ENCODE measurements around the gene GSG1. TPM values are rescaled to one million over a fixed set of nuclear protein-coding genes. Genes with fewer than 3 reads are reported as not detected.

Gene GSG1
- total RNA-seq, result not detected
- long read RNA-seq, result 0 reads

DNA sequence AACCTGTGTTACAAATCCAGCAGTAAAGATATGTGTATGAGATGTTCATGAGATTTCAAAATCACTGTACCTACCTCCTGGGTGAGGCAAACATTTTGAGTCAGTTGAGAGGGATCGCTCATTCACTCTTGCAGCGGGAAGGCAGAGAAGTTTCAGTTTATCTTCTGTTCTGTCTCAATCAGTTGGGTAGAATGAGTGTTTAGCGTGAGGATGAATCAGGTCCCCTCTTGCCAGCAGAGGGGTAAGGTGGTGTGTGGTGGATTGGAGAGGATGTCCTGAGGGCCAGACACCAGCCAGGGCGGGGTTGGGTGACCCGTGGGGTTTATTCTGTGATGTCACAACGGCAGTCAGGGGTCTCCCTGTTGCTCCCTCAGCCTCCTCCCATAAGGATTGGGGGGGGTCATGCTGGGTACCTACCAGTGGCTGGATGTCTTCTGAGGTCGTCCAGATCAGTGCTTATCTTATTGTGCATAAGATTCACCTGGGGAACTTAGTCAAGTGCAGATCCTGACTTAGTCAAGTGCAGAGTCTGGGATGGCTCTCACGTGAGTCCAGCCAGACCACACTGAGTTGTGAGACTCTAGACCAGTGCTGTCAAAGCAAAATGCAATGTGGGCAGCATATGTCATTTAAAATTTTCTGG, at the start of gene GSG1:
GSG1 (minus strand) TSS at position 277 of the 643 bp plus-strand sequence; CDS start at position 122, 155 bp downstream.
- Histone ChIP-seq H3K4me1 (peaks cover 36% of the 10 kb centered on the region), H3K4me3 (no peak within 1 kb of the TSS), H3K27ac (replicated peaks) (peak within 1 kb of the TSS; percentile 93), H3K9me3 (replicated peaks) (peaks cover 6% of the 10 kb centered on the region), H3K27me3 (ENCODE audit: low read depth) (no peaks in the 10 kb centered on the region), H3K36me3 (no peaks in the 10 kb centered on the region)
- DNase-seq, result no peak
- intact Hi-C loops (cut with micrococcal nuclease), result loop anchor here (5.0 kb wide), 1 partner anchor 99 kb away; no protein-coding TSS in a partner anchor
- TF ChIP-seq, protein P1, sequence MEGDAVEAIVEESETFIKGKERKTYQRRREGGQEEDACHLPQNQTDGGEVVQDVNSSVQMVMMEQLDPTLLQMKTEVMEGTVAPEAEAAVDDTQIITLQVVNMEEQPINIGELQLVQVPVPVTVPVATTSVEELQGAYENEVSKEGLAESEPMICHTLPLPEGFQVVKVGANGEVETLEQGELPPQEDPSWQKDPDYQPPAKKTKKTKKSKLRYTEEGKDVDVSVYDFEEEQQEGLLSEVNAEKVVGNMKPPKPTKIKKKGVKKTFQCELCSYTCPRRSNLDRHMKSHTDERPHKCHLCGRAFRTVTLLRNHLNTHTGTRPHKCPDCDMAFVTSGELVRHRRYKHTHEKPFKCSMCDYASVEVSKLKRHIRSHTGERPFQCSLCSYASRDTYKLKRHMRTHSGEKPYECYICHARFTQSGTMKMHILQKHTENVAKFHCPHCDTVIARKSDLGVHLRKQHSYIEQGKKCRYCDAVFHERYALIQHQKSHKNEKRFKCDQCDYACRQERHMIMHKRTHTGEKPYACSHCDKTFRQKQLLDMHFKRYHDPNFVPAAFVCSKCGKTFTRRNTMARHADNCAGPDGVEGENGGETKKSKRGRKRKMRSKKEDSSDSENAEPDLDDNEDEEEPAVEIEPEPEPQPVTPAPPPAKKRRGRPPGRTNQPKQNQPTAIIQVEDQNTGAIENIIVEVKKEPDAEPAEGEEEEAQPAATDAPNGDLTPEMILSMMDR (IDR thresholded peaks at IDR 0.05; ENCODE audit: borderline replicate concordance), result no peak

DNA sequence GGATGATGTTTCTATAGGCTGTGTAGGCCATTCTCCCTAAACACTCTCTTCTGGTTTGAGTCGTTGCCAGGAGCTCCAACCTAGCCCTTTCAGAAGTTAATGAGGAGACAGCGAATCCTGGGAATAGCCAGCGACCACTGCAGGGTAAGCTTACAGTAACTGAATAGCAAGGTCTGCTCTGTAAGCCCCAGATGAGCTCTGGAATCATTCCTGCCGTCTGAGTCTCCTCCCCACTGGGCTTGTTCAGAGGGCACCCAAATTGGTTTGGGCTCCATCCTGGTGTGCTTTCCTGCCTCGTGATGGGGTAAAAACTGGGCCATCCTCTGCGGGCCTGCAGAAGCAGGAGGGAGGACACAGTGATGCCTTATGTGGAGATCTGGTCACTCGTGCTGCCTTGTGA, 49.7 kb upstream of the GSG1 start:
- no peak overlapping the region for H3K4me3 ChIP-seq
- H3K4me1 ChIP-seq, result peaks cover 35% of the 10 kb centered on the region
- no peak for DNase-seq
- no peaks in the 10 kb centered on the region for H3K27me3 ChIP-seq (ENCODE audit: low read depth)
- intact Hi-C loops (cut with micrococcal nuclease), result no loop called here
- H3K27ac ChIP-seq (replicated peaks), result peak overlapping the region; percentile 63
- H3K36me3 ChIP-seq, result no peaks in the 10 kb centered on the region
- TF ChIP-seq, protein P1 (IDR thresholded peaks at IDR 0.05; ENCODE audit: borderline replicate concordance), result no peak
- peaks cover 6% of the 10 kb centered on the region for H3K9me3 ChIP-seq (replicated peaks)

DNA sequence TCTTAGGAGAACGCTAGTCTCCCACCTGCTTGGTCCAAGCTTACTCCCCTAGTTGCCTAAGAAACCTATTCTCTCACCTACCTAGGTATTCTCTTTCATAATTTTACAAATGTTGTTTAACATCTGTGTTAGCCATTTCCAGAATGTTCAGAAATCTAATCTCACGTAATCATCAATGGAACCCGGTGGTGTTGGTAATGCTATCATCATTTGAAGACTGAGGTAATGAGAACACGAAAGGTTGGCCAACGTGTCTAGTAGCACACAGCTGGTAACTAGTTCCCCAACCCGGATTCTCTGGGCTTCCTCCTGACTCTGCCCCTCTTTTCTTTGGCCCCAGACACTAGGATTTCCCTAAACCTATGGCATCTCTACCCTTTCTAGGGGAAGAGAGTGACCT, 49.3 kb upstream of the GSG1 start:
- peaks cover 6% of the 10 kb centered on the region for H3K9me3 ChIP-seq (replicated peaks)
- peaks cover 39% of the 10 kb centered on the region for H3K4me1 ChIP-seq
- no peak for DNase-seq
- intact Hi-C loops (cut with micrococcal nuclease), result no loop called here
- peak overlapping the region; percentile 63 for H3K27ac ChIP-seq (replicated peaks)
- H3K27me3 ChIP-seq (ENCODE audit: low read depth), result no peaks in the 10 kb centered on the region
- TF ChIP-seq, protein P1 (IDR thresholded peaks at IDR 0.05; ENCODE audit: borderline replicate concordance), result no peak
- H3K36me3 ChIP-seq, result no peaks in the 10 kb centered on the region
- no peak overlapping the region for H3K4me3 ChIP-seq

DNA sequence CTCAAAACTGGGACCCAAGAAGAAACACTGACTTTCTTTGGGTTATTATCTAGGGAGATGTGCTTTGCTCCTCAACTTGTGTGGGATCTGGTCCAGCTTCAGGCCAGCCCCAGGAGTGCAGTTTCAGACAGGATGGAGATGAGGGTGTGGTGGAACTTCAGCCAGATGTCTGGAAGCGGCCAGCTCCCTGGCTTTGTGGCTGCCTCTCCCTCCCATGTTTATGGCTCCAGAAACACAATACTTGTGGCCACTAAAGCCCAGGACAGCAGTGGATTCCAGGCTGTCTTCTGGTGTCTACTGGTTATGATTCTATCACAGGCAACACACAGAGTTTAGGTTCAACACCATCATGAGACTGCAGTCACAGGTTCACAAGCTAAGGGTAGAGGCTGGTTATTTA, 48.8 kb upstream of the GSG1 start:
- Histone ChIP-seq H3K27ac (replicated peaks) (peak overlapping the region; percentile 63), H3K4me3 (no peak overlapping the region), H3K27me3 (ENCODE audit: low read depth) (no peaks in the 10 kb centered on the region), H3K9me3 (replicated peaks) (peaks cover 6% of the 10 kb centered on the region), H3K4me1 (peaks cover 44% of the 10 kb centered on the region), H3K36me3 (no peaks in the 10 kb centered on the region)
- DNase-seq, result peak; percentile 67
- TF ChIP-seq, protein P1 (IDR thresholded peaks at IDR 0.05; ENCODE audit: borderline replicate concordance), result no peak
- intact Hi-C loops (cut with micrococcal nuclease), result no loop called here

DNA sequence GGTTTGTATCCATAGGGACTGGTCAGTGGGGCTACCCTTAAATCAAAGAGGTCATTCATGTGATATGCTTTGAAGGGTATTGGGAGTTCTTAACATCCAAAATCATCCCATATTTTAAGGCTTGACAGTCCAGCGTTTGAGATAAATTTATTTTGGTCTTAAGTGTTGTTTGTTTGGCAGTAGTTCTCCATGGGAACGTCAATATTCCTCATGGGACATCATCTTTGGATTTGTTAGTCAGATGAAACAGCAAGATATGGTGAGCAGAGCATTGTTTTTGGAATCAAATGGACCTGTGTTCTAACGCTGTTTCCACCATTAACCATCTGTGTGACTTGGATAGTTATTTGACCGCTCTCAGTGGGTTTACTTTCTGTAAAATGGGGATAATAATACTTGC, 45.9 kb upstream of the GSG1 start:
- H3K27ac ChIP-seq (replicated peaks), result peak overlapping the region; percentile 76
- no peaks in the 10 kb centered on the region for H3K27me3 ChIP-seq (ENCODE audit: low read depth)
- intact Hi-C loops (cut with micrococcal nuclease), result no loop called here

More for the DNA sequence above, 45.9 kb upstream of the GSG1 start:
- peaks cover 65% of the 10 kb centered on the region for H3K4me1 ChIP-seq
- peaks cover 6% of the 10 kb centered on the region for H3K9me3 ChIP-seq (replicated peaks)
- no peaks in the 10 kb centered on the region for H3K36me3 ChIP-seq
- no peak overlapping the region for H3K4me3 ChIP-seq
- TF ChIP-seq, protein P1 (IDR thresholded peaks at IDR 0.05; ENCODE audit: borderline replicate concordance), result no peak
- no peak for DNase-seq

All from left ventricle myocardium inferior (tissue), 1 donor.